ENCODE data around the gene MAP2K6. TPM values are rescaled to one million over a fixed set of nuclear protein-coding genes. Genes with fewer than 3 reads are reported as not detected.

MAP2K6 gene
- total and polyA plus RNA-seq, 4 donors, result 0.75 to 6.4 (median 3.9) TPM

GRCh38 chr17:69592692-69593350 is 178.3 kb downstream of the MAP2K6 start:
- intact Hi-C loops (cut with DNase I), result no loop called here
- H3K4me3 ChIP-seq (ENCODE audit: low read length in 2 of 2), result no peak overlapping the region
- H3K9me3 ChIP-seq (ENCODE audit: control insufficient read depth, low read length), result peaks cover 2% of the 10 kb centered on the region
- H3K27ac ChIP-seq (ENCODE audit: low read depth in 1 of 2, low read length in 2 of 2), result no peak overlapping the region
- ATAC-seq (ENCODE audit: low FRiP score) (no peak), DNase-seq (no peak)
- 44 to 46% methylated on average over 3 of the region's 3 CpGs for WGBS, 2 donors
- peaks cover 0 to 2% of the 10 kb centered on the region in 2 donors for H3K27me3 ChIP-seq (ENCODE audit: control insufficient read depth in 1 of 2, insufficient read depth in 2 of 2, low read length in 1 of 2)
- H3K4me1 ChIP-seq (ENCODE audit: control insufficient read depth in 1 of 2, insufficient read depth in 2 of 2, low read length in 2 of 2), result no peaks in the 10 kb centered on the region
- no peaks in the 10 kb centered on the region for H3K36me3 ChIP-seq (ENCODE audit: control insufficient read depth in 1 of 2, insufficient read depth in 2 of 2, low read length in 1 of 2)

GRCh38 chr17:69593351-69593715 is 178.8 kb downstream of the MAP2K6 start:
- WGBS, 2 donors, result 89 to 90% methylated on average over 2 of the region's 2 CpGs
- DNase-seq, result no peak
- no peak overlapping the region for H3K27ac ChIP-seq (ENCODE audit: low read depth in 1 of 2, low read length in 2 of 2)
- H3K4me3 ChIP-seq (ENCODE audit: low read length in 2 of 2), result no peak overlapping the region
- H3K4me1 ChIP-seq (ENCODE audit: control insufficient read depth in 1 of 2, insufficient read depth in 2 of 2, low read length in 2 of 2), result no peaks in the 10 kb centered on the region
- no peak for ATAC-seq (ENCODE audit: low FRiP score)
- no peaks in the 10 kb centered on the region for H3K36me3 ChIP-seq (ENCODE audit: control insufficient read depth in 1 of 2, insufficient read depth in 2 of 2, low read length in 1 of 2)
- H3K9me3 ChIP-seq (ENCODE audit: control insufficient read depth, low read length), result peaks cover 2% of the 10 kb centered on the region
- H3K27me3 ChIP-seq (ENCODE audit: control insufficient read depth in 1 of 2, insufficient read depth in 2 of 2, low read length in 1 of 2), result peaks cover 0 to 2% of the 10 kb centered on the region in 2 donors
- intact Hi-C loops (cut with DNase I), result no loop called here

GRCh38 chr17:69593716-69594115 is 179.2 kb downstream of the MAP2K6 start:
- no peak overlapping the region for H3K4me3 ChIP-seq (ENCODE audit: low read length in 2 of 2)
- no peaks in the 10 kb centered on the region for H3K36me3 ChIP-seq (ENCODE audit: control insufficient read depth in 1 of 2, insufficient read depth in 2 of 2, low read length in 1 of 2)
- H3K4me1 ChIP-seq (ENCODE audit: control insufficient read depth in 1 of 2, insufficient read depth in 2 of 2, low read length in 2 of 2), result no peaks in the 10 kb centered on the region
- H3K27me3 ChIP-seq (ENCODE audit: control insufficient read depth in 1 of 2, insufficient read depth in 2 of 2, low read length in 1 of 2), result peaks cover 0 to 2% of the 10 kb centered on the region in 2 donors
- DNase-seq (no peak), ATAC-seq (ENCODE audit: low FRiP score) (no peak)
- intact Hi-C loops (cut with DNase I), result no loop called here
- H3K27ac ChIP-seq (ENCODE audit: low read depth in 1 of 2, low read length in 2 of 2), result no peak overlapping the region
- 86 to 92% methylated on average over 2 of the region's 2 CpGs for WGBS, 2 donors
- peaks cover 2% of the 10 kb centered on the region for H3K9me3 ChIP-seq (ENCODE audit: control insufficient read depth, low read length)

- Histone ChIP-seq H3K9me3 (ENCODE audit: control insufficient read depth, low read length) (peaks cover 2% of the 10 kb centered on the region), H3K27me3 (ENCODE audit: control insufficient read depth in 1 of 2, insufficient read depth in 2 of 2, low read length in 1 of 2) (peaks cover 0 to 2% of the 10 kb centered on the region in 2 donors), H3K4me3 (ENCODE audit: low read length in 2 of 2) (no peak overlapping the region), H3K4me1 (ENCODE audit: control insufficient read depth in 1 of 2, insufficient read depth in 2 of 2, low read length in 2 of 2) (no peaks in the 10 kb centered on the region), H3K36me3 (ENCODE audit: control insufficient read depth in 1 of 2, insufficient read depth in 2 of 2, low read length in 1 of 2) (no peaks in the 10 kb centered on the region), H3K27ac (ENCODE audit: low read depth in 1 of 2, low read length in 2 of 2) (no peak overlapping the region)
- ATAC-seq (ENCODE audit: low FRiP score) (no peak), DNase-seq (no peak)
- 67 to 70% methylated on average over 4 of the region's 4 CpGs for WGBS, 2 donors
- intact Hi-C loops (cut with DNase I), result no loop called here
Observed at GRCh38 chr17:69594641-69595040, 180.1 kb downstream of the MAP2K6 start.

- WGBS, 2 donors, result 66 to 79% methylated on average over 9 of the region's 9 CpGs
- intact Hi-C loops (cut with DNase I), result no loop called here
- no peak overlapping the region for H3K27ac ChIP-seq (ENCODE audit: low read depth in 1 of 2, low read length in 2 of 2)
- H3K27me3 ChIP-seq (ENCODE audit: control insufficient read depth in 1 of 2, insufficient read depth in 2 of 2, low read length in 1 of 2), result peaks cover 0 to 2% of the 10 kb centered on the region in 2 donors
- H3K4me1 ChIP-seq (ENCODE audit: control insufficient read depth in 1 of 2, insufficient read depth in 2 of 2, low read length in 2 of 2), result no peaks in the 10 kb centered on the region
- no peaks in the 10 kb centered on the region for H3K36me3 ChIP-seq (ENCODE audit: control insufficient read depth in 1 of 2, insufficient read depth in 2 of 2, low read length in 1 of 2)
- DNase-seq, result no peak
- ATAC-seq (ENCODE audit: low FRiP score), result no peak
- no peaks in the 10 kb centered on the region for H3K9me3 ChIP-seq (ENCODE audit: control insufficient read depth, low read length)
- no peak overlapping the region for H3K4me3 ChIP-seq (ENCODE audit: low read length in 2 of 2)
Observed at GRCh38 chr17:69596141-69596540, 181.6 kb downstream of the MAP2K6 start.

DNA sequence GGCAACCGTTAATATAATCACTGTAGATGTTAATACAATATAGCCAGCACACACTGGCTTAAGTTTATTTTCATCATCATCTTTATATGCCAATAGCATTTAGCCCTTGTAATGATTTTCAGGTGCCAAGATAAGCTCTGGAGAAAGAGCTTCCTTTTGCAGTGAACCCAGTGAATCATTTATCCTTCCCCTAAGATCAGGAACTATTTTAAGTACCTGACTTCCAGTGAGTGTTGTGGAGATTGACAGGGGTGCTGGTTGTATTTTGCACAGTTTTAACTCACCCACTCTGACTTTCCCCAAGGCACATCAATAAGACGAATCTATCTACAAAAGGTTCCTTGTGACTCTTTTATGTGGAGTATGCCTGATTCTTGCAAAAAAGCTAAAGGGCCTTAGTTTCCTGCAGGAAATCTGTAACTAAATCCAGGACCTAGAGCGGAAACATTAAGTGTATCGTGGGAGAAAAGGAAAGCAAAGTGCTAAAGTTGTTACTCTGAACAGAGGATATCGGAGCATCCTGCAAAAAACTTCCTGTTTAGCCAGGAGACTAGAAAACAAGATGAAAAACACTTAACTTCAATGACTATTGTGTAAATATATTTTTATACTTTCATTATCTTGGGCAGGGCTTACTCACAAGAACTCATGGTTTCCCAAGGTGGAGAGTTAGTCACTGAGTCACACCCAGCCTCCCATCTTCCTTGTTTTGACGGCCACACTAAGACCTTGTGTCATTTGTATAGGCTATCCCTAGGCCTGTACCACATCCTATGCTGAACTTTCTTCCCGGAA is 183.6 kb downstream of the MAP2K6 start:
- 84 to 85% methylated on average over 7 of the region's 7 CpGs for WGBS, 2 donors
- H3K4me3 ChIP-seq (ENCODE audit: low read length in 2 of 2), result no peak overlapping the region
- H3K27me3 ChIP-seq (ENCODE audit: control insufficient read depth in 1 of 2, insufficient read depth in 2 of 2, low read length in 1 of 2), result peaks cover 0 to 2% of the 10 kb centered on the region in 2 donors
- no peak overlapping the region for H3K27ac ChIP-seq (ENCODE audit: low read depth in 1 of 2, low read length in 2 of 2)
- H3K9me3 ChIP-seq (ENCODE audit: control insufficient read depth, low read length), result no peaks in the 10 kb centered on the region
- DNase-seq (no peak), ATAC-seq (ENCODE audit: low FRiP score) (no peak)
- no peaks in the 10 kb centered on the region for H3K36me3 ChIP-seq (ENCODE audit: control insufficient read depth in 1 of 2, insufficient read depth in 2 of 2, low read length in 1 of 2)
- H3K4me1 ChIP-seq (ENCODE audit: control insufficient read depth in 1 of 2, insufficient read depth in 2 of 2, low read length in 2 of 2), result no peaks in the 10 kb centered on the region
- intact Hi-C loops (cut with DNase I), result no loop called here

- 76 to 79% methylated on average over 5 of the region's 5 CpGs for WGBS, 2 donors
- intact Hi-C loops (cut with DNase I), result no loop called here
- DNase-seq, result no peak
Observed at GRCh38 chr17:69602972-69603371, 188.5 kb downstream of the MAP2K6 start.

More at GRCh38 chr17:69602972-69603371, 188.5 kb downstream of the MAP2K6 start:
- Histone ChIP-seq H3K27me3 (ENCODE audit: control insufficient read depth in 1 of 2, insufficient read depth in 2 of 2, low read length in 1 of 2) (no peaks in the 10 kb centered on the region), H3K27ac (ENCODE audit: low read depth in 1 of 2, low read length in 2 of 2) (no peak overlapping the region), H3K4me1 (ENCODE audit: control insufficient read depth in 1 of 2, insufficient read depth in 2 of 2, low read length in 2 of 2) (peaks cover 0 to 2% of the 10 kb centered on the region in 2 donors), H3K4me3 (ENCODE audit: low read length in 2 of 2) (no peak overlapping the region), H3K9me3 (ENCODE audit: control insufficient read depth, low read length) (no peaks in the 10 kb centered on the region), H3K36me3 (ENCODE audit: control insufficient read depth in 1 of 2, insufficient read depth in 2 of 2, low read length in 1 of 2) (no peaks in the 10 kb centered on the region)
- ATAC-seq (ENCODE audit: low FRiP score), result no peak

Data from aorta (tissue), 5 donors.